Mammary epithelial cell (primary cell): ENCODE results near the gene GSG1.

ENCODE experiments used
- CTCF ChIP-seq, 2 donors: IDR thresholded peaks in 1 of 2; conservative IDR thresholded peaks in 1 of 2; 2 replicates each; pipeline ENCODE4 v1.5.1; 2011 to 2012; ENCODE audit warnings: inconsistent platforms in 2 of 2, low read length in 2 of 2, mild to moderate bottlenecking in 2 of 2, control low read depth in 1 of 2, low read depth in 1 of 2; ENCODE audit not compliant: insufficient read depth in 1 of 2; ENCODE audit errors: extremely low read depth in 1 of 2
- EZH2 ChIP-seq: IDR thresholded peaks from 2 replicates; pipeline ENCODE4 v1.6.1; 2012; ENCODE audit warnings: low read length, inconsistent platforms, borderline replicate concordance

- TF ChIP-seq CTCF (conservative IDR thresholded peaks at IDR 0.05 in 1 of 2, IDR thresholded peaks at IDR 0.05 in 1 of 2; ENCODE audit: extremely low read depth in 1 of 2, insufficient read depth in 1 of 2, low read depth in 1 of 2, low read length in 2 of 2), result no peak
- no peak for TF ChIP-seq EZH2
Measured at GRCh38 chr12:13101821-13102375, 1.6 kb downstream of the GSG1 start.
